GM19455 (cell line): Measurements from ENCODE around the gene RAD51B.
"Not testable (repeated sequence)": the region's sequence is repeated elsewhere in the genome, so short reads cannot be mapped to it uniquely, and the experiment has no call there.

Experiments used
- ATAC-seq: cut with Tn5 transposase; IDR thresholded peaks from one replicate; pipeline ENCODE4 v1.9.1; 2021; ENCODE audit not compliant: unreplicated experiment

Gene RAD51B

GRCh38 chr14:67977434-67978034, 158.0 kb downstream of the RAD51B start:
- no peak for ATAC-seq

DNA sequence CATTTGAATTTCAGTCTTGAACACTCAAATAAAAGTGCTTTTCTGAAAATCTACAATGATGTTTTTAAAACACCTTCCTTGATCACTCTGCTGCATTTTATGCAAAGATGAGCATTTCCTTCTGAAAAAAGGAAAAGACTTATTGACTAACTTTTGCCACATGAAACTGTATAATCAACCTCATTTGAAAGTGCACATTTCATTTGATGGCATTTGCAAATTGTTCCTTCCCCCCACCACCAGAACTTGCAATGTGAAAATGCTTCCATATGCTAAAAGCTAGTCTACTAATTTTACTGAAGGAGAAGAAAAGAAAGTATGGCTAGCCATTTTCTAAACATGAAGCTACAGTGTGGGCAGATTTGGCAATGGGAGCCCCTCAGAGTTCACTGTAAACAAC, 159.2 kb downstream of the RAD51B start:
- ATAC-seq: no peak

GRCh38 chr14:67982711-67983608, 163.4 kb downstream of the RAD51B start:
- no peak for ATAC-seq

GRCh38 chr14:67984274-67984673, 164.7 kb downstream of the RAD51B start:
- ATAC-seq: no peak

DNA sequence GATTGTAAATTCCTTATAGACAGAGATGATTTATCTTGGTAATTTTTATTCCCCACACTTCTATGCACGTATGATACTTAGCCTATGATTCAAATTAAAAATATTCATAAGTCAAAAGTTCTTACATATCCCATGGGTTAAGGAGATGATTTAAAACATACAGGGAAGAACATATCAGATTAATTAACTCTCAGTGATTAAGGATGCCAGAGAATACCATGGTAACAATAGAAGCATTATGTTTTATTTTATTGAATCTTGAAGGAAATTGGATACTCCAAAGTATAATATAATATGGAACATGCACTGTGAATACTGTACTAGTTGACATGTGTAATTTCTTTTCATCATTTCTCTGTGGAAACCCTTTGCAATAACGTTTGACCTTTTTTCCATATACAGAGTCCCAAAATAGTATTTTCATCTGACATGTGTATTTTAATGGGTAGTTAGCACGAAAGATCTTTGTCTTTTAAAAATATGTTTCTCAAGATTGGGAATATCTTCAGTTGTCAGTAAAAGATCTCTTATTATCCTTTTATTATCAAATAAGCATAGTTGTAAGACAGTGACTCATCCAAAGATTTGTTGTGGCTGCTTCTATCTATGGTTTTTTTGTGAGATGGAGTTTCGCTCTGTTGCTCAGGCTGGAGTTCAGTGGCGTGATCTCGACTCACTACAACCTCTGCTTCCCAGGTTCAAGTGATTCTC, 166.7 kb downstream of the RAD51B start:
- no peak for ATAC-seq

GRCh38 chr14:67987606-67988005, 168.0 kb downstream of the RAD51B start:
- ATAC-seq: no peak

DNA sequence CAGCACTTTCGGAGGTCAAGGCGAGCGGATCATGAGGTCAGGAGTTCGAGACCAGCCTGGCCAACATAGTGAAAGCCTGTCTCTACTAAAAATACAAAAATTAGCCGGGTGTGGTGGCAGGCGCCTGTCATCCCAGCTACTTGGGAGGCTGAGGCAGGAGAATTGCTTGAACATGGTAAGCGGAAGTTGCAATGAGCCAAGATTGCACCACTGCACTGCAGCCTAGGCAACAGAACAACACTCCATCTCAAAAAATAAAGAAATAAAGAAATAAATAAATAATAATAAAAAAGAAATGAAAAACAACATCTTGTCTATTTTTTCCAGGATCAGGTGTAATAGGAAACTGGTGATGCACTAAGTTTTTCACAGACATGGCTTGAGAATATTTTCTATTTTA, 168.6 kb downstream of the RAD51B start:
- ATAC-seq: not testable (repeated sequence)

DNA sequence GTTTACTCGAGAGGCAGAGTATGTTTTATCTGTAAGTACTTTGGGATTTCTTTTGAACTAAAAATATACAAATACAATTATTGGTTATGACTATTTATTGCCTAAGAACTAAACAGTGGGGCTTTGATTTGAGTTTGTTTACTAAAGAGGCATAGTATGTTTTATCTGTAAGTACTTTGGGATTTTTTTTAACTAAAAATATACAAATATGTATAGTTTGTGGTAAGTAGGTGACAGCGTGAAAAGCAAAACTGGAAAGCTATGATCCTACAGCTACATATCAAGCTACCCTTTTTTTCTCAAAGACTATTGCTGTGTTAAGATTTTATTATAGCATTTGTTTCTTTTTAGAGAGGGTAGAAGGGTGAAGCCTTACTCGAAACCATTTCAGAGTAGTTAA, 171.0 kb downstream of the RAD51B start:
- ATAC-seq: no peak

GRCh38 chr14:67994531-67994930, 175.0 kb downstream of the RAD51B start:
- ATAC-seq: no peak

DNA sequence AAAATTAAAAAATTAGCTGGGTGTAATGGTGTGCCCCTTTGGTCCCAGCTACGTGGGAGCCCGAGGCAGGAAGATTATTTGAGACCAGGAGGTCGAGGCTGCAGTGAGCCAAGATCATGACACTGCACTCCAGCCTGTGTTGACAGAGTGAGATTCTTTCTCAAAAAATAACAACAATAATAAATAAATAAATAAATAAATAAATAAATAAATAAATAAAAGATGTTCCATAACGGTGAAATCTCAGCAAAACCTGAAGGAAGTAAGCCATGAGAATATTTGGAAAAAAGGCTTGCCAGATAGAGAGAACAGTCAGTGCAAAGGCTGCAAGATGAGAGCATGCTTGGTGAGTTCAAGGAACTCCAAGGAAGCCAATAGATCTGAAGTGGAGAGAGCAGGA, 176.7 kb downstream of the RAD51B start:
- no peak for ATAC-seq

DNA sequence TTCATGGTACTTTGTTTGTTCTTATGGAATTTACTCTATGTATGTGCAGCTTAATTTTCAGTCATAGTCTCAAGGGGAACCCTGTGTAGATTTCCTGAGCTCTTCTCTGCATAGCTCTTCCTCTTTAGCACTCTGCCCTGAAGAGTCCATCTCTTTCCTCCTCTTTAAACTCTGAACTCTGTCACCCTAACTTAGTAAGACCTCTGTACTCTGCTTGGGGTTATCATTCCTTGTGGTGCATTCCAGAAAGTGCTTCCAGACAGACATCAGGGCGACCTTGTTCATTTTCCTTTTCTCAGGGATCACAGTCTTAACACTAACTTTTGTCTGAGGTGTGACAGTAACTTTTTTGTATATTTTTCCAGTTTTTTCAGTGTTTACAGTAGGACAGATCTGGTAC, 179.3 kb downstream of the RAD51B start:
- no peak for ATAC-seq

- no peak for ATAC-seq
Measured at GRCh38 chr14:67999290-67999689, 179.7 kb downstream of the RAD51B start.

GRCh38 chr14:67999705-68000384, 180.3 kb downstream of the RAD51B start:
- no peak for ATAC-seq

DNA sequence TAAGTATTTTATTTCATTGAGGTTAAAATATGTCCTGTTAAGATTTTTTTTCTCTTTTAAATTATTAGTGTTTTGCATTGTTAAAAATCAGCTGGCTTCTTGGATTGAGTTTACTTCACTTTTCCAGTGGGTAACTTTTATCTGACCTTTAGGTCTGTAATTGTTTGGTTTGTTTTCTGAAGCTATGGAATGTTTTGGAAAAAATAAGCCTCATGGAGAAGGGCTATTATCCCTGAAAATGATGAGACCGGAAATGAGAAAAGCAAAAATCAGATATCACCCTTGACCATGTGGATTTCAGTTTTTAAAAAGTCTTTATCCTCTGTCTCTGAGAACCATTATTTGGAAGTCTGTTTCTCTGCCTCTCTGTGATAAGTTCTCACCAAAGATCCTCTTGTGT, 180.9 kb downstream of the RAD51B start:
- ATAC-seq: no peak

- ATAC-seq: no peak
Measured at GRCh38 chr14:68008491-68008890, 188.9 kb downstream of the RAD51B start.

DNA sequence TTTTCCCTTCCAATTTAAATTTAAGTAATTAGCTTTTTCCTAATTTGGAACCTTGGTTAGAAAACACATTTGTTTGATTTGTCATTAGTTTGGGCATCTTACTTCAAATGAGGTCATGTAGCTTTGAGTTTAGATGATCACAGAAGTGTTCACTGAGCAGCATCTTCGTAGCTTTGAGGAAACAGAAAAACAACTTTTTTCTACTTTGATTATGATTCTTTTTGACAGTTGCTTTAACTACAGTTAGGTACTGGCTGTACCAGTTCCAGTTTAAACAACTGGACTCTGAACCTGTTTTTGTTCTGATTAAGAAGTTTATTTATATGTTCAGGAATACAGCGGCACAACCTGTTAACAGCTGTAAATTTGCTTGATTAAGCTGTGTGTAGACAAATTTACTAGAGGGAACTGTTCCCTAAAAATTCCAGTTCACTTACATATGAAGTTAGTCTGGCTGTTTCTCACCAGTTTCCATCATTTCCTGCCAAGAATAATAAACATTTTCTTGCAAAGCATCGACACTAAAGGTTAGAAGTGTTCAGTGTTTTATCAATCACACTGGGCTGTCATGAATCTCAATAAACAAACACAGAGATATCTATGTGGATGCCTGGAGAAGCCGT, 191.9 kb downstream of the RAD51B start:
- no peak for ATAC-seq

- no peak for ATAC-seq
Measured at GRCh38 chr14:68012871-68013270, 193.3 kb downstream of the RAD51B start.

DNA sequence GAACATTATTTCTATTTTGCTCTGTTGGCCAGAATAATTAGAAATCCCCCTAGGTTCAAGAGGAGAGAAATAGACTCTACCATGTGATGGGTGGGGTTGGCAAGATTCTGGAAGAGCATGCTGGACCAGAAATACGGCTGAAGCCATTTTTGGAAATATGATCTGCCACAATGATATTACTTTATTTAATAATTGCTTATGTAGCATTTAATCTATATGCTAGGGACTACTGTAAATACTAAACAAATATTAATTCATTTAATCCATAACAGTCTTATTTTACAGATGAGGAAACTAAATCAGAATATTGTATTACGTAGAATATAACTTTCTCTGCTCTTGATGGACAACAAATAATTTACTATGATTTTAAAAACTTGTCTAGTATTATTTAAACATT, 193.7 kb downstream of the RAD51B start:
- ATAC-seq: no peak

DNA sequence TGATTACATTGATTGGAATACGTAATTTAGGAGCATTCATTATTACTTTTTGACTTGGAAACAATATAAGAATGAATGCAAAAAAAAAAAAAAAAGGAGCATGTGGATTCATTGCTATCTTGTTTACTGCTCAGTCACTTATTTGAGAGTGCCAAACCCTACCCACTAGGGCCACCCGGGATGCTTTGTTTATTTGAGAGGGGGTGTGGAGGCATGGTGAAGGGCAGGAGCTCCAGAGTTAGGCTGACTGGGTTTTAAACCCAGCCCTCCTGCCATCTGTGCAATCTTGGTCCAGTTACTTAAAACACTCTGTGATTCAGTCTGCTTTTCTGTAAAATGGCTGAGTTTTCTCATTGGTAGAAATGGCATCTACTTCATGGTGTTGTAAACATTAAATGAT, 195.2 kb downstream of the RAD51B start:
- ATAC-seq: no peak

- ATAC-seq: no peak
Measured at GRCh38 chr14:68015356-68016254, 196.0 kb downstream of the RAD51B start.
